ENCODE measurements around the gene GPA33. TPM values are rescaled to one million over a fixed set of nuclear protein-coding genes. Genes with fewer than 3 reads are reported as not detected.

Gene GPA33
- total RNA-seq, 2 experiments from 2014 or later, result 0.65 to 0.71 TPM

DNA sequence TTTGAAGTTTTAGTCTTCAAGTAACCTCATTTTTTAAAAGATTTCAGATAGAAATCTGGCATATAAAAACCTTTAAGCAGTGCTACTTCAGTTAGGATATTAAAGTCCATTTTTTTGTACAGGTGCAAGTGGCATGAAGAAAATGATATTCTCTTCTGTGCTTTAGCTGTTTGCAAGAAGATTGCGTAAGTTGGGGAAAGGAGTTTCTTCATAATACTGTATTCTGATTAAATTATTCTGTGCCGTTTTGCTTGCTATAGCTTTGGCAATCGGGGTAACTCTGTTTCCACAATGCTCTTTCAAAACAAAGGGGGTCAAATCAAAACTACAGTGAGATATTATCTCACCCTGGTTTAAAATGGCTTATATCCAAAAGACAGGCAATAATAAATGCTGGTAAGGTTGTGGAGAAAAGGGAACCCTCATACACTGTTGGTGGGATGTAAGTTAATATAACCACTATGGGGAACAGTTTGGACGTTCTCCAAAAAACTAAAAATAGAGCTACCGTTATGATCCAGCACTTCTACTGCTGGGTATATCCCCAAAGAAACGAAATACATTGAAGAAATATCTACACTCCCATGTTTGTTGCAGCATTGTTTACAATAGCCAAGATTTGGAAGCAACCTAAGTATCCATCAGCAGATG is 74.0 kb downstream of the GPA33 start:
- Mint-ChIP-seq H3K27ac (no peak overlapping the region), H3K36me3 (ENCODE audit: low read depth) (no peaks in the 10 kb centered on the region), H3K4me3 (no peak overlapping the region), H3K4me1 (no peaks in the 10 kb centered on the region), H3K27me3 (peaks cover 24% of the 10 kb centered on the region), H3K9me3 (no peaks in the 10 kb centered on the region)
- POLR2A ChIA-PET, result no interaction called here
- no peak for DNase-seq
- CTCF ChIA-PET, result interaction anchor here (0.6 kb wide), 1 partner anchor 28 kb away, joined by 3 read pairs; no protein-coding TSS in a partner anchor

DNA sequence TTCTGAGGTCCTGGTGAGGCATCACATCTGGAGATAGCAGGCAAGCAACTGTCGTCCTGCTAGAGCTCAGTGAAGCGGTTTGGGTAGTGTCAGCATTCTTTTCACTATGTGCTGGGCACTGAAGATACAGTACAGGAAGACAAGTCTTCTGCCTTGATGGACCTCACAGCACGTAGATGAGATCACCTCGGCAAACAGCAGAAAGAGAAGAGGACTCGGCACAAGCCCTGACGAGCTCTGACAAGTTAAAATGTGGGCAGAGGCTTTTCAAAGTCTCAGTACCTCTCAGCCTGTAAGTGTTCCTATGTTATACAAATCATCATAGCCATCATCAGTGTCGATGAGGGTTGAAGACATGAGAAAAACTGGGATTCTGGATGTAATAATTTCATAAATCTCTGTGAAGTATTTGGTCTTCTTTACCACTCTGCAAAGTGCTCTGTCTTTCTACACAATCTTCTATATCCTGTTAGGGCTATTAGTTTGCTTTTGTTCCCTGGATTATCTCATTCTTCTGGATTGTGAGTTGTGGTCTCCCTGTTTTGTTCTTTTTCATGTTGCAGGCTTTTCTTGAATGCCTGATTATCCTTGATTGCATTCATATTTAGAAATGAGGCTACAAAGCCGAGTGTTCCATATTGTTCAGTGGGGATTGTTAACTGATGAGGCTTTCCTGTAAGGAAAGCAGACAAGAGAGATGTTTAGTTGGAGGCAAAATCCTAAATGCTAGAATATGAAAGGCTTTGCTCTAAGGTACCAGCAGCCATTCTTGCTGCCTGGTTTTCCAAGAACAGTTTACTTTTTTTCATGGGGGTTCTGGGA is 76.9 kb downstream of the GPA33 start:
- ChIA-PET CTCF (no interaction called here), POLR2A (no interaction called here)
- H3K9me3 Mint-ChIP-seq, result no peaks in the 10 kb centered on the region
- H3K4me3 Mint-ChIP-seq, result no peak overlapping the region
- DNase-seq, result no peak
- no peak overlapping the region for H3K27ac Mint-ChIP-seq
- no peaks in the 10 kb centered on the region for H3K36me3 Mint-ChIP-seq (ENCODE audit: low read depth)
- H3K4me1 Mint-ChIP-seq, result peaks cover 1% of the 10 kb centered on the region
- H3K27me3 Mint-ChIP-seq, result peaks cover 31% of the 10 kb centered on the region

DNA sequence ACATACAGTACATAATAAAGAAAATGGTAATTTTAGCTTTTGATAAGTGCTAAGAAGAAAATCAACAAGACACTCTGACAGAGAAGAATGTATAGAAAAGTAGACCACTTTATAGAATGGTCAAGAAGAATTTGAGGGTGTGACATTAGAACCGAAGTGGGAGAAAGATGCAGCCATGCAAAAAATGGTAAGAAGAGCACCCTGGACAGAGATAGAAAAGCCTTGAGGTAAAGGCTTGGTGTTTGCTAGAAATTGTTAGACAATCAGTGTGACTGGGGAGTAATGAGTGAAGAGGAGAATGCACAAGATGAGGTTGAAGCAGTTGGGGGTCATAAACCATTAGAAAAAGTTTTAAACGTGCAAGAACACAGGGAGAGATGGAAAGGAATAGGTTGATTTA is 77.6 kb downstream of the GPA33 start:
- H3K4me3 Mint-ChIP-seq, result no peak overlapping the region

DNA sequence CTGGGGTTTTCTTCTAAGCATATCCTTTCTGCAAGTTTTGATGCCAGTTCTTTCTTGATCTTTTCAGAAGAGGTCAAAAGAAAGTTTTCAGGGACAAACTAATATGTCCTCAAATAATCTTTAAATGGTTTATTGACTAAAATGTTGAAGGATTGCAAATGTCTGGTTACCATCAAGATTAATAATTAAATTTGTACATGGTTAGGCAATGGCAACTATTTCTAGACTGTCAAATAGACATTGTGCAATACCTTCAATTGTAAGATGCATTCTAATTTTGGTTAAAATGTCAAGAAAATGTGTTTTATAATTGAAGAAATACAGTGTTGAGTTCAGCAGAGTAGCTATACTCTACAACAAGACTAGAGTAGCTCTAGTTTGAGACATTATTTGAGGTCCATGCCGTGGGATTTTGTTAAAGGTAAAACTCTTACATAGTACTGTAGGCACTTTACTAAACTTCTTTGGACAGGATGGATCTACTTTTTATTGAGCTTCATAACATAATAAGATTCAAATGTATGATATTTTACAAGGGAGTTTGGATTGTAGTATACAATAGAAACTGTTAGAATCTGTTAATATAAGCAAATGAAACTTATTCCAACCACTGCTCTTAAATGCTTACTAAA is 78.5 kb downstream of the GPA33 start:
- POLR2A ChIA-PET, result no interaction called here
- H3K36me3 Mint-ChIP-seq (ENCODE audit: low read depth), result no peaks in the 10 kb centered on the region

More for the DNA sequence above, 77.6 kb downstream of the GPA33 start:
- no peaks in the 10 kb centered on the region for H3K9me3 Mint-ChIP-seq
- H3K4me1 Mint-ChIP-seq, result peaks cover 1% of the 10 kb centered on the region
- POLR2A ChIA-PET, result no interaction called here
- CTCF ChIA-PET, result no interaction called here
- peaks cover 34% of the 10 kb centered on the region for H3K27me3 Mint-ChIP-seq
- H3K27ac Mint-ChIP-seq, result no peak overlapping the region
- DNase-seq, result no peak
- H3K36me3 Mint-ChIP-seq (ENCODE audit: low read depth), result no peaks in the 10 kb centered on the region

DNA sequence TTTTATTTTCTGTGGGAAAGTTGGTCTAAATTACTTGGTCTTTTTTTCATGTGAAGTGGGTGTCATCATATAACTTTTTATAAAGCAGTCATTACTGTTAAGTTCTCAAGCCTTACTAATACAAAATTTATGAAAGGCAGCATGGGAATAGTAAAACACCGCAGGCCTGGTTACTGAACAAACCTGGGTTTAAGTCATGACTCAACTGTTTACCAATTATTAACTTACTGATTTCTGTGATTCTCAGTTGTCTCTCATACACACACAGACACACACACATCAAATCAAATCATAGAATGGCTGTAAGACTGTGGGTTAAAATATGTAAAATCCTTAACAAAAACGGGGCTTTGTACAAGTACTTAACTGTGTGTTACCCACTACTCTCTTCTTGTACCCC is 86.5 kb downstream of the GPA33 start:
- H3K4me3 Mint-ChIP-seq, result no peak overlapping the region
- peaks cover 15% of the 10 kb centered on the region for H3K27me3 Mint-ChIP-seq
- no peak overlapping the region for H3K27ac Mint-ChIP-seq
- CTCF ChIA-PET, result no interaction called here
- peaks cover 7% of the 10 kb centered on the region for H3K4me1 Mint-ChIP-seq
- no peaks in the 10 kb centered on the region for H3K36me3 Mint-ChIP-seq (ENCODE audit: low read depth)
- POLR2A ChIA-PET, result no interaction called here
- H3K9me3 Mint-ChIP-seq, result peaks cover 9% of the 10 kb centered on the region
- no peak for DNase-seq

More for the DNA sequence above, 78.5 kb downstream of the GPA33 start:
- H3K27me3 Mint-ChIP-seq, result peaks cover 37% of the 10 kb centered on the region
- DNase-seq, result no peak
- H3K4me1 Mint-ChIP-seq, result peaks cover 1% of the 10 kb centered on the region
- no peak overlapping the region for H3K4me3 Mint-ChIP-seq
- no peak overlapping the region for H3K27ac Mint-ChIP-seq
- CTCF ChIA-PET, result no interaction called here
- no peaks in the 10 kb centered on the region for H3K9me3 Mint-ChIP-seq

Other genes with a start within 250 kb of the GPA33 start
- 10 to 100 TPM; 17.0 to 17.9 TPM for gene TADA1, start 214.1 kb downstream of the GPA33 start, total RNA-seq
- 1 to 10 TPM; 9.3 to 9.8 TPM for gene ILDR2, start 114.8 kb downstream of the GPA33 start, total RNA-seq
- under 1 TPM; 0.40 to 0.45 TPM for gene MAEL, start 101.1 kb downstream of the GPA33 start, total RNA-seq
- gene STYXL2, start 3.7 kb upstream of the GPA33 start, total RNA-seq, result not detected
- 10 to 100 TPM; 17.4 to 20.4 TPM for gene POU2F1, start 130.5 kb upstream of the GPA33 start, total RNA-seq